Caco-2 (cell line): ENCODE results near the gene VPS18. TPM values are rescaled to one million over a fixed set of nuclear protein-coding genes. Genes with fewer than 3 reads are reported as not detected.

Source experiments
- BruUV-seq: library from RNA; stranded (reverse); fragments of 400-500 nt; replicated peaks from 2 replicates; lab custom pipeline; 2021; lab: Mats Ljungman, UMichigan
- CTCF ChIA-PET: fragments of 300-600 bp; sonication (Branson Sonifier 250); formaldehyde crosslinking; loops from one replicate; lab custom pipeline; 2022; ENCODE audit warnings: antibody characterized with exemption; lab: Charles Lee
- POLR2A ChIA-PET: fragments of 300-600 bp; sonication (Branson Sonifier 250); formaldehyde crosslinking; loops from one replicate; lab custom pipeline; 2022; ENCODE audit warnings: antibody characterized with exemption; lab: Charles Lee
- DNase-seq, 2 experiments: peaks; one replicate each; pipeline versions ENCODE4 v3.0.0 to v3.0.0-alpha.2; 2020 to 2022
- H3K27me3 ChIP-seq: replicated peaks from 2 replicates; pipeline ENCODE4 v1.6.0; 2011; ENCODE audit warnings: low read length; ENCODE audit not compliant: control insufficient read depth, insufficient read depth
- H3K36me3 ChIP-seq: 2 replicates; pipeline ENCODE4 v1.5.1; 2011; ENCODE audit warnings: low read length; ENCODE audit not compliant: control insufficient read depth, insufficient read depth
- H3K4me1 ChIP-seq: fragments of 250-450 bp; sonication (Bioruptor Pico); 2 replicates; pipeline ENCODE4 v1.5.1; 2020; ENCODE audit warnings: mild to moderate bottlenecking
- H3K4me3 ChIP-seq: 2 replicates; pipeline ENCODE4 v1.5.1; 2011; ENCODE audit warnings: low read depth, mild to moderate bottlenecking, control low read depth, low read length
- H3K9me3 ChIP-seq: fragments of 250-450 bp; sonication (Bioruptor Pico); 2 replicates; pipeline ENCODE4 v1.5.1; 2020; ENCODE audit warnings: mild to moderate bottlenecking, moderate library complexity
- H3K27ac Mint-ChIP-seq: one replicate; pipeline ENCODE4 v1.8.0; 2022; ENCODE audit warnings: mixed read lengths; ENCODE audit not compliant: unreplicated experiment
- H3K27me3 Mint-ChIP-seq: one replicate; pipeline ENCODE4 v1.8.0; 2022; ENCODE audit warnings: mixed read lengths; ENCODE audit not compliant: insufficient read depth, unreplicated experiment
- H3K36me3 Mint-ChIP-seq: one replicate; pipeline ENCODE4 v1.8.0; 2022; ENCODE audit warnings: mild to moderate bottlenecking, mixed read lengths; ENCODE audit not compliant: insufficient read depth, unreplicated experiment
- H3K4me1 Mint-ChIP-seq: one replicate; pipeline ENCODE4 v1.8.0; 2022; ENCODE audit warnings: low read depth, mixed read lengths; ENCODE audit not compliant: unreplicated experiment
- H3K4me3 Mint-ChIP-seq: one replicate; pipeline ENCODE4 v1.8.0; 2022; ENCODE audit warnings: mild to moderate bottlenecking, moderate library complexity, mixed read lengths; ENCODE audit not compliant: unreplicated experiment
- H3K9me3 Mint-ChIP-seq: one replicate; pipeline ENCODE4 v1.8.0; 2022; ENCODE audit warnings: mixed read lengths; ENCODE audit not compliant: unreplicated experiment
- intact Hi-C: fragments of 100-400 bp; cut with micrococcal nuclease; formaldehyde crosslinking; loops from one replicate; pipeline ENCODE4 v1.10.0; 2022; ENCODE audit not compliant: unreplicated experiment
- total RNA-seq: library from RNA; stranded (reverse); gene quantifications from 2 replicates; pipeline ENCODE4 v1.2.3, GENCODE V29; 2022
- TF ChIP-seq, protein P1 (sequence below), 2 experiments: fragments of 200-600 bp in 1 of 2; IDR thresholded peaks; 1 replicate in 1 of 2; 2 replicates in 1 of 2; pipeline versions ENCODE4 v1.5.1 to v1.8.0; 2011 to 2022; ENCODE audit warnings: antibody characterized with exemption in 1 of 2, control low read depth in 1 of 2, inconsistent platforms in 1 of 2, low read depth in 1 of 2, low read length in 1 of 2, mild to moderate bottlenecking in 1 of 2, moderate library complexity in 1 of 2; ENCODE audit not compliant: insufficient read depth in 1 of 2, severe bottlenecking in 1 of 2, unreplicated experiment in 1 of 2

The VPS18 gene
- total RNA-seq, 1 experiment from 2014 or later, result 29.3 TPM

DNA sequence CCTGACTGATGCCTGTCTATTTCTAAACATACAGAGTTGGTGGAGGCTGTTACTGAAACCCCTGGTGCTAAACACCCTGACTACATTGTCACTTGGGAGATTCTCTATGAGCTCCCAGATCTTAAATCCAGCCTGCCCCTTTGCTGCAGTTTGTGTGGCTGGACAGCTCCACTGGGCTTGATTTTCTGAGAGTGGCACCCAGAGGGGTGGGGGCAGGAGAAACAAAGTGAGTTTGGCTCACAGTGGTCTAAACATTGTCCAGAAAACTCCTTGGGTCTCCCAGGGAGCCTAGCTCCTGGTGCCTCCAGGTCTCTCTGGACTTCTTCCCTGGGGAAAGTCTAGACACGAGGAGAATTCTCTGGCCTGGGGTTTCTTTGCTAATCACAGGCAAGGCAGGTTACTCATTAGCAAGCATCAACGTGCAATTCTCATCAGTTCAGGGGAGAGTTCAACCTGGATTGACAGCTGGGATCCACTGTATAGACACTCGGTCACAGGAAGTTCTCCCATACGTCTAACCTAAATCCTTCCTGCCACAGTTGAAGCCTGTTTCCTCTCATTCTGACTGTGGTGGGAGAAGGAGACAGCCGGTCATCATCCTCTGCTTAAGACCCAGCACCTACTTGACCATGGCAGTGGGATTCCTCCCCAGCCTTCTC, 27.8 kb downstream of the VPS18 start:
- BruUV-seq, result no TSS peak
- intact Hi-C loops, result no loop called here
- POLR2A ChIA-PET, result no interaction called here
- Histone ChIP-seq H3K4me3 (no peak overlapping the region), H3K9me3 (no peaks in the 10 kb centered on the region), H3K36me3 (no peaks in the 10 kb centered on the region), H3K27me3 (no peaks in the 10 kb centered on the region), H3K4me1 (peaks cover 14% of the 10 kb centered on the region; the same call in 1 of the 2 replicates)
- Mint-ChIP-seq H3K27ac (no peak overlapping the region), H3K9me3 (no peaks in the 10 kb centered on the region), H3K4me3 (no peak overlapping the region), H3K4me1 (no peaks in the 10 kb centered on the region), H3K27me3 (no peaks in the 10 kb centered on the region), H3K36me3 (no peaks in the 10 kb centered on the region)
- TF ChIP-seq, protein P1, sequence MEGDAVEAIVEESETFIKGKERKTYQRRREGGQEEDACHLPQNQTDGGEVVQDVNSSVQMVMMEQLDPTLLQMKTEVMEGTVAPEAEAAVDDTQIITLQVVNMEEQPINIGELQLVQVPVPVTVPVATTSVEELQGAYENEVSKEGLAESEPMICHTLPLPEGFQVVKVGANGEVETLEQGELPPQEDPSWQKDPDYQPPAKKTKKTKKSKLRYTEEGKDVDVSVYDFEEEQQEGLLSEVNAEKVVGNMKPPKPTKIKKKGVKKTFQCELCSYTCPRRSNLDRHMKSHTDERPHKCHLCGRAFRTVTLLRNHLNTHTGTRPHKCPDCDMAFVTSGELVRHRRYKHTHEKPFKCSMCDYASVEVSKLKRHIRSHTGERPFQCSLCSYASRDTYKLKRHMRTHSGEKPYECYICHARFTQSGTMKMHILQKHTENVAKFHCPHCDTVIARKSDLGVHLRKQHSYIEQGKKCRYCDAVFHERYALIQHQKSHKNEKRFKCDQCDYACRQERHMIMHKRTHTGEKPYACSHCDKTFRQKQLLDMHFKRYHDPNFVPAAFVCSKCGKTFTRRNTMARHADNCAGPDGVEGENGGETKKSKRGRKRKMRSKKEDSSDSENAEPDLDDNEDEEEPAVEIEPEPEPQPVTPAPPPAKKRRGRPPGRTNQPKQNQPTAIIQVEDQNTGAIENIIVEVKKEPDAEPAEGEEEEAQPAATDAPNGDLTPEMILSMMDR (IDR thresholded peaks at IDR 0.05; ENCODE audit: insufficient read depth in 1 of 2, low read depth in 1 of 2, low read length in 1 of 2, severe bottlenecking in 1 of 2, unreplicated experiment in 1 of 2), result no peak
- DNase-seq, result no peak
- CTCF ChIA-PET, result interaction anchor here (0.6 to 1.0 kb wide), 2 partner anchors 8 to 32 kb away, joined by 3 to 5 read pairs; no protein-coding TSS in a partner anchor

DNA sequence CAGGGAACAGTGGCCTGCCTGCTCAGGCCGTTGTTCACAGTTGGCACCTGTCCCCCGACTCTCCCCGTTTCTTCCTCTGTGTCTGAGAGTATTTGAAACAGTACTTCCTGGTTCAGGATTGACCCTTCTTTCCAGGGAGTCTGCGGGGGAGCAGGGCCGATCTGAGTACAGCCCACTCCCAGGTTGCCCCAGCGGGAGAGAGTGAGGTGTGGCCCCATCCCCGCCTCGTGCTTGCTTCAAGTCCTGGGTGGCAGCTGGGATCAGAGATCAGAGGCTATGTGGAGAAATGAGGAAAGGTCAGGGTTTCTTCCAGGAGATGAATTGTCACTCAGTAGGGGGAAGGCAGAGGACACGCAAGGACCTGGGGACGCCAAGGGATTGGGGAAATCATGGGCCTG, 28.4 kb downstream of the VPS18 start:
- Mint-ChIP-seq H3K4me1 (no peaks in the 10 kb centered on the region), H3K9me3 (no peaks in the 10 kb centered on the region), H3K4me3 (no peak overlapping the region), H3K27ac (no peak overlapping the region), H3K36me3 (no peaks in the 10 kb centered on the region), H3K27me3 (no peaks in the 10 kb centered on the region)
- intact Hi-C loops, result no loop called here
- ChIA-PET CTCF (interaction anchor here (1.1 kb wide), 1 partner anchor 17 kb away, joined by 4 read pairs; no protein-coding TSS in a partner anchor), POLR2A (no interaction called here)
- no peaks in the 10 kb centered on the region for H3K27me3 ChIP-seq
- no peak overlapping the region for H3K4me3 ChIP-seq
- H3K36me3 ChIP-seq, result no peaks in the 10 kb centered on the region
- peaks cover 14% of the 10 kb centered on the region; the same call in 1 of the 2 replicates for H3K4me1 ChIP-seq
- BruUV-seq, result no TSS peak
- DNase-seq, result no peak
- H3K9me3 ChIP-seq, result no peaks in the 10 kb centered on the region
- TF ChIP-seq, protein P1 (IDR thresholded peaks at IDR 0.05; ENCODE audit: insufficient read depth in 1 of 2, low read depth in 1 of 2, low read length in 1 of 2, severe bottlenecking in 1 of 2, unreplicated experiment in 1 of 2), result no peak

DNA sequence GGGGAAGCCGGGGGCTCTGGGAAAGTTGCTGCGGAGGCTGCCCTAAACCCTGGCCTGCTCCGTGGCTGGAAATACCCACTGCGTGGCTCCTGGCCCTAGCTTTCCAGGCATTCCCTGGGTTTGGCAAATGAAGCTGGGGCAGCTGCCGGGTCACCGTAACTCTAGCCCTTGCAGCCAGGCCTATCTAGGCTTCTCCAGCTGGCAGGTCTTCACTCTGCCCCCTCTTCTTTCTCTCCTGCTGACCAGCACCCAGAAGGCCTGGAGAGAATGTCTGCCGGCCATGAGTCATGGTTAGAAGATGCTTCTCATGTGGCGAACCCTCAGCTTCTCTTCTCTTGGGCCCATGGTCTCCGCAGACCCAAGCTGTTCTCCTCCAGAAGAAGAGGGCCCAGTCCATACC, 29.3 kb downstream of the VPS18 start:
- no peaks in the 10 kb centered on the region for H3K4me1 Mint-ChIP-seq
- POLR2A ChIA-PET, result no interaction called here
- intact Hi-C loops, result no loop called here
- no peak overlapping the region for H3K4me3 Mint-ChIP-seq
- no peak for DNase-seq
- TF ChIP-seq, protein P1 (IDR thresholded peaks at IDR 0.05; ENCODE audit: insufficient read depth in 1 of 2, low read depth in 1 of 2, low read length in 1 of 2, severe bottlenecking in 1 of 2, unreplicated experiment in 1 of 2), result no peak
- CTCF ChIA-PET, result interaction anchor here (0.6 to 1.4 kb wide), 3 partner anchors 18 to 102 kb away, joined by 3 to 5 read pairs (median 4); no protein-coding TSS in a partner anchor
- H3K9me3 Mint-ChIP-seq, result no peaks in the 10 kb centered on the region
- peaks cover 14% of the 10 kb centered on the region; the same call in 1 of the 2 replicates for H3K4me1 ChIP-seq
- no peaks in the 10 kb centered on the region for H3K27me3 ChIP-seq
- peaks cover 3% of the 10 kb centered on the region for H3K36me3 Mint-ChIP-seq
- no peak overlapping the region for H3K4me3 ChIP-seq
- H3K27me3 Mint-ChIP-seq, result no peaks in the 10 kb centered on the region
- H3K27ac Mint-ChIP-seq, result no peak overlapping the region
- no peaks in the 10 kb centered on the region for H3K9me3 ChIP-seq
- no peaks in the 10 kb centered on the region for H3K36me3 ChIP-seq
- BruUV-seq, result no TSS peak
